KMS-11 (cell line): ENCODE results near the gene ANO9.

Experiments used
- H2AFZ ChIP-seq: fragments of 200-600 bp; sonication (generic); 2 replicates; pipeline ENCODE4 v1.6.1; 2016; ENCODE audit warnings: antibody characterized with exemption, mixed run types, low read depth
- H3K27ac ChIP-seq: fragments of 200-600 bp; sonication (generic); 2 replicates; pipeline ENCODE4 v1.6.1; 2016; ENCODE audit warnings: mild to moderate bottlenecking, mixed run types
- H3K27me3 ChIP-seq: fragments of 200-600 bp; sonication (generic); 2 replicates; pipeline ENCODE4 v1.6.1; 2017; ENCODE audit warnings: mild to moderate bottlenecking, low read depth, mixed run types, moderate library complexity; ENCODE audit not compliant: insufficient read depth
- H3K36me3 ChIP-seq: fragments of 200-600 bp; sonication (generic); 2 replicates; pipeline ENCODE4 v1.6.1; 2017; ENCODE audit warnings: mild to moderate bottlenecking, mixed run types; ENCODE audit not compliant: insufficient read depth
- H3K4me1 ChIP-seq: fragments of 200-600 bp; sonication (generic); 2 replicates; pipeline ENCODE4 v1.6.1; 2016; ENCODE audit warnings: mild to moderate bottlenecking, low read depth, mixed run types; ENCODE audit not compliant: poor library complexity, severe bottlenecking
- H3K4me2 ChIP-seq: fragments of 200-600 bp; sonication (generic); 2 replicates; pipeline ENCODE4 v1.7.0; 2016; ENCODE audit warnings: mild to moderate bottlenecking, mixed run types
- H3K4me3 ChIP-seq: fragments of 200-600 bp; sonication (generic); IDR thresholded peaks from 2 replicates; pipeline ENCODE4 v1.6.1; 2017; ENCODE audit warnings: low read depth, low read length, mixed read lengths; ENCODE audit not compliant: insufficient read depth
- H3K79me2 ChIP-seq: fragments of 200-600 bp; sonication (generic); 2 replicates; pipeline ENCODE4 v1.6.1; 2016; ENCODE audit warnings: low read depth, mixed run types; ENCODE audit not compliant: insufficient read depth
- H3K9ac ChIP-seq: fragments of 200-600 bp; sonication (generic); 2 replicates; pipeline ENCODE4 v1.6.1; 2016; ENCODE audit warnings: mild to moderate bottlenecking, mixed run types
- H4K20me1 ChIP-seq: fragments of 200-600 bp; sonication (generic); 2 replicates; pipeline ENCODE4 v1.6.1; 2016; ENCODE audit warnings: mild to moderate bottlenecking, mixed run types; ENCODE audit not compliant: insufficient read depth
- TF ChIP-seq, protein P1 (sequence below): fragments of 200-600 bp; sonication (generic); conservative IDR thresholded peaks from 2 replicates; pipeline ENCODE4 v1.6.1; 2017; ENCODE audit warnings: low read depth, mild to moderate bottlenecking, antibody characterized with exemption, low read length, moderate library complexity, mixed read lengths

ANO9 gene

DNA sequence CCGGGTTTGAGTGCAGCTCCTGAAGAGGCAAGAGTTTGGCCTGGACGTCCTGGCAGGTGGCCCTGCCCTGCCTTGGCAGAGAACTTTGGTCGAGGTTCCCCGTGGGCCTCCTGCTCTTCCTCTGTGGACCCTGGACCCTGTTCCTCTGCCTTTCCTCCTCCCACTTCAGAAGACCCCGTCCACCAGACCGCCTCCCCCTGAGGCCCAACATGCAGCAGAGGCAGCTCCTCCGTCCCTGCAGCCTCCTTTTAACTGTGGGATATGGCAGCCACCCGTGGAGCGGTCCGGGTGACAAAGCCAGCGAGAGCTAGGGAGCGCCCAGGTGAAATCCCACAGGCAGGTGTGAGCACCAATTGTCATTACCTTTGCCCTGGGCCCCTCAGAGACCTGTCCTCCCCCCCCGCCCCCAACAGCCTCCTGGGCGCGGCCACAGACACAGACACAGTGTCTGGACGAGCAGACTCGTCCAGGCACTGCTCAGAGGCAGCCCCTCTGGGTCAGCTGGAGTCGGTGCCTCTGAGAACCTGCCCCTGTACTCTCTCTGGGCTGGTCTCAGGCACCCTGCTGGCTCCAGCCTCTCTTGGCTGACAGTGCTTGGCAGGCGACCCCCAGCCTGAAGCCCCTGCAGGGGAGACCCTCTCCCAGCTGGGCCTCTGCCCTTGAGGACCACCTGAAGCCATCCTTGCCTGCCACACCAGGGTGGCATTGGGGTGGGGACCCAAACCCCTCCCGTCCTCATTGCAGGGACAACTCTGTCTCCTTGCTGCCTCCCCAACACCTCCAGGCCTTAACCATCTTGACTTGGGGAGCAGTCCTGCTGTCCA lies 4.2 kb upstream of the ANO9 start:
- H2AFZ ChIP-seq = no peak overlapping the region
- H3K4me3 ChIP-seq = no peak overlapping the region
- no peak overlapping the region for H3K27ac ChIP-seq
- TF ChIP-seq, protein P1, sequence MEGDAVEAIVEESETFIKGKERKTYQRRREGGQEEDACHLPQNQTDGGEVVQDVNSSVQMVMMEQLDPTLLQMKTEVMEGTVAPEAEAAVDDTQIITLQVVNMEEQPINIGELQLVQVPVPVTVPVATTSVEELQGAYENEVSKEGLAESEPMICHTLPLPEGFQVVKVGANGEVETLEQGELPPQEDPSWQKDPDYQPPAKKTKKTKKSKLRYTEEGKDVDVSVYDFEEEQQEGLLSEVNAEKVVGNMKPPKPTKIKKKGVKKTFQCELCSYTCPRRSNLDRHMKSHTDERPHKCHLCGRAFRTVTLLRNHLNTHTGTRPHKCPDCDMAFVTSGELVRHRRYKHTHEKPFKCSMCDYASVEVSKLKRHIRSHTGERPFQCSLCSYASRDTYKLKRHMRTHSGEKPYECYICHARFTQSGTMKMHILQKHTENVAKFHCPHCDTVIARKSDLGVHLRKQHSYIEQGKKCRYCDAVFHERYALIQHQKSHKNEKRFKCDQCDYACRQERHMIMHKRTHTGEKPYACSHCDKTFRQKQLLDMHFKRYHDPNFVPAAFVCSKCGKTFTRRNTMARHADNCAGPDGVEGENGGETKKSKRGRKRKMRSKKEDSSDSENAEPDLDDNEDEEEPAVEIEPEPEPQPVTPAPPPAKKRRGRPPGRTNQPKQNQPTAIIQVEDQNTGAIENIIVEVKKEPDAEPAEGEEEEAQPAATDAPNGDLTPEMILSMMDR = no peak
- H3K4me1 ChIP-seq = peaks cover 29% of the 10 kb centered on the region
- no peaks in the 10 kb centered on the region; the same call in 1 of the 2 replicates for H3K27me3 ChIP-seq
- no peaks in the 10 kb centered on the region for H4K20me1 ChIP-seq
- no peak overlapping the region for H3K4me2 ChIP-seq
- H3K79me2 ChIP-seq = no peaks in the 10 kb centered on the region
- H3K36me3 ChIP-seq = no peaks in the 10 kb centered on the region
- H3K9ac ChIP-seq = no peak overlapping the region

DNA sequence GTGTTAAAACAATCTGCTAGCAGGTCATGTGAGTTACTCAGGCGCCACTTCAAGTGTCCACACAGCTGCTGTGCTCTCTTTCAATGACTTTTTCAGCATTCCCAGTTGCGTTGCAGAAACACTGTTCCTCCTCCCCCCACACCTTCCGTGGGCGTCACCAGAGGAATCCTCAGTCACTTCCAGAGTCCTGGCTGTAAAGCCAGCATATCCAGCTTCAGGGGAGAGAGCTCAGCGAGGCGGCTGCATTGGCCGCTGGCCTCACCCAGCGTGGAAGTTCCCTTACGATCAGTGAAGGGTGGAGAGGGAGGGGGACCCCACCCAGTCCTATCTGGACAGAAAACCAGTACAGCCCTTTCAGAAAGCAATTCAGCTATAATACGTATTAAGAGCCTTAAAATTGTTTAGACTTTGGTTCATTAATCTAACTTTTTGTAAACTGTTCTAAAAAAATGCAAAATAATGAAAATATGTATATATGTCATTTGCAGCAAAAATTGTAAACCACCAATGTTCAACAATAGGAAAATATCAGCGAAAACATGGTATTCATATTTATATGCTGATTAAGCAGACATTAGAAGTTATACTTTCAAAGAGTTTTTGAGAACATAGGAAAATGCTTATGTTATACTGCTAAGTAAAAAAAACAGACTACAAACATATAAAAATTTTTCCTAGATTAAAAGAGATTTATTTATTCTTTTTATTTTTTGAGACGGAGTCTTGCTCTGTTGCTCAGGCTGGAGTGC lies 2.8 kb upstream of the ANO9 start:
- H3K36me3 ChIP-seq = no peaks in the 10 kb centered on the region
- no peaks in the 10 kb centered on the region; the same call in 1 of the 2 replicates for H3K27me3 ChIP-seq
- no peak overlapping the region for H3K27ac ChIP-seq
- H3K4me3 ChIP-seq = no peak overlapping the region
- H3K4me2 ChIP-seq = no peak overlapping the region
- no peaks in the 10 kb centered on the region for H3K79me2 ChIP-seq
- H2AFZ ChIP-seq = no peak overlapping the region
- H3K4me1 ChIP-seq = peaks cover 31% of the 10 kb centered on the region
- TF ChIP-seq, protein P1 = no peak
- no peaks in the 10 kb centered on the region for H4K20me1 ChIP-seq
- H3K9ac ChIP-seq = no peak overlapping the region

DNA sequence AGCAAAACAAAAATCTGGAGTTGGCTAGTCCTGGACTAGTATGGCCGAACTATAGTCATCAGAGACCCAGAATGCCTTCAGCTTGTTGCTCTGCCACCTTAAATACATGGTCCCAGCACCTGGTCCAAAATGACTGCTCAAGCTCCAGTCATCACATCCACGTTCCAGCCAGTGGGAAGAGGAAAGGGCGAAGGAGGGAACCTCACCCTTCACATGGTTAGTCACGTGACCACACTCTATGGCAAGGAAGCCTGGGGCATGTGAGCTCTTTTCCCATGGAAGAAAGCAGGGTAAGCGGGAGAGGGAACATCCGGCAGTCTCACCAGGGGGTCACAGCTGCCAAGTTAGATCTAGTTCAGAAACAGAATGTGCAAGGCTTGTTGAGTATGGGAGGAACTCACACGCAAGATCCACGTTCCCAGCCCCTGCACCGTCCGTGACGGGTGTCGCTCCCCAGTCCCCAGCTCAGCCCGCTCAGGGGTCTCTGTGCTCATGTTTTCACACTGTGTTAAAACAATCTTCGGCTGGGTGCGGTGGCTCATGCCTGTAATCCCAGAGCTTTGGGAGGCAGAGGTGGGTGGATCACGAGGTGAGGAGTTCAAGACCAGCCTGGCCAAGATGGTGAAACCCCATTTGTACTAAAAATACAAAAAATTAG lies 1.9 kb upstream of the ANO9 start:
- H2AFZ ChIP-seq = no peak overlapping the region

DNA sequence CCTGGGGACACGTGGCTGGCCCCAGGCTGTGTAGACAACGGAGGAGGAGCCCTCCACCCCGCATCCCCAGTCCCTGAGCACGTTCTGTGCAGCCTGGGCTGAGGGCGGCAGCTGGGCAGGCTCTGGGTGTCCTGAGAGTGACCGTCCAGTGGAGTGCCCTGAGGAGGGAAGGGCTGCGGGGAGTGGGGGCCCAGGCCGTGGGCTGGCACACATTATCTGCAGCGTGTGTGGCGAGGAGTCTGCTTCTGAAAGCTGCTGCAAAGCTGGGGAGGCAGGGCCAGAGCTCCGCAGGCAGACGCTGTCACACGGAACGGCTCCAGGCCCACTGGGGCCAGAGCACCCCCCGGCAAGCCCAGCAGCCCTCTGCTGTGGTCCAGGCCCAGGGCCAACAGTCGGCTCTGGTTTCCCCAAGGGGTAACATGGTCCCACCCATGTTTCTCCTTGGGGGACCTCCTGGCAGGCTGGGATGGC lies 835 bp upstream of the ANO9 start:
- H3K9ac ChIP-seq = no peak overlapping the region
- H3K4me2 ChIP-seq = no peak overlapping the region
- H3K36me3 ChIP-seq = no peaks in the 10 kb centered on the region
- no peaks in the 10 kb centered on the region; the same call in 1 of the 2 replicates for H3K27me3 ChIP-seq
- no peaks in the 10 kb centered on the region for H4K20me1 ChIP-seq
- no peak overlapping the region for H3K27ac ChIP-seq
- H3K4me3 ChIP-seq = no peak overlapping the region
- H3K4me1 ChIP-seq = peaks cover 17% of the 10 kb centered on the region
- H3K79me2 ChIP-seq = no peaks in the 10 kb centered on the region
- TF ChIP-seq, protein P1 = no peak
- H2AFZ ChIP-seq = no peak overlapping the region

More for the DNA sequence above, 1.9 kb upstream of the ANO9 start:
- Histone ChIP-seq H3K4me2 (no peak overlapping the region), H3K9ac (no peak overlapping the region), H3K36me3 (no peaks in the 10 kb centered on the region), H3K4me1 (peaks cover 22% of the 10 kb centered on the region), H3K4me3 (no peak overlapping the region), H3K27me3 (no peaks in the 10 kb centered on the region; the same call in 1 of the 2 replicates), H3K79me2 (no peaks in the 10 kb centered on the region), H4K20me1 (no peaks in the 10 kb centered on the region), H3K27ac (no peak overlapping the region)
- TF ChIP-seq, protein P1 = no peak
